DND-41 (cell line): ENCODE results near the gene QSOX2.

Source experiments
- ATAC-seq: fragments of 200-7000 bp; cut with Tn5 transposase; 3 replicates; pipeline ENCODE4 v1.9.1; 2021; ENCODE audit warnings: low read depth; ENCODE audit not compliant: insufficient read depth
- DNase-seq: peaks from one replicate; pipeline ENCODE4 v3.0.0-alpha.2; 2020
- H2AFZ ChIP-seq: 2 replicates; pipeline ENCODE4 v1.6.0; 2012; ENCODE audit warnings: low read depth, low read length
- H3K27ac ChIP-seq: 2 replicates; pipeline ENCODE4 v1.5.1; 2012; ENCODE audit warnings: low read length, inconsistent platforms
- H3K27me3 ChIP-seq: fragments of 200-600 bp; sonication (generic); 2 replicates; pipeline ENCODE4 v1.6.0; 2012; ENCODE audit warnings: low read length, mild to moderate bottlenecking, inconsistent platforms; ENCODE audit not compliant: insufficient read depth, poor library complexity
- H3K36me3 ChIP-seq: 2 replicates; pipeline ENCODE4 v1.5.1; 2012; ENCODE audit warnings: low read length, inconsistent platforms; ENCODE audit not compliant: insufficient read depth
- H3K4me1 ChIP-seq: 2 replicates; pipeline ENCODE4 v1.5.1; 2012; ENCODE audit warnings: mild to moderate bottlenecking, low read length; ENCODE audit not compliant: insufficient read depth
- H3K4me2 ChIP-seq: 2 replicates; pipeline ENCODE4 v1.6.0; 2012; ENCODE audit warnings: mild to moderate bottlenecking, moderate library complexity, low read length, inconsistent platforms; ENCODE audit not compliant: insufficient read depth
- H3K4me3 ChIP-seq, 2 experiments: fragments of 200-600 bp in 1 of 2; shearing (Covaris generic) in 1 of 2; 2 replicates each; pipeline ENCODE4 v1.5.1; 2012 to 2016; ENCODE audit warnings: inconsistent platforms in 2 of 2, low read length in 2 of 2, mild to moderate bottlenecking in 2 of 2, low read depth in 1 of 2, moderate library complexity in 1 of 2
- H3K79me2 ChIP-seq: 2 replicates; pipeline ENCODE4 v1.6.0; 2012; ENCODE audit warnings: low read length, inconsistent platforms; ENCODE audit not compliant: insufficient read depth
- H3K9ac ChIP-seq: 2 replicates; pipeline ENCODE4 v1.6.0; 2012; ENCODE audit warnings: low read depth, mild to moderate bottlenecking, inconsistent platforms, low read length, moderate library complexity
- H3K9me3 ChIP-seq: 2 replicates; pipeline ENCODE4 v1.5.1; 2012; ENCODE audit warnings: low read length, moderate library complexity, mild to moderate bottlenecking, inconsistent platforms; ENCODE audit not compliant: insufficient read depth, severe bottlenecking
- H4K20me1 ChIP-seq: 2 replicates; pipeline ENCODE4 v1.6.0; 2012; ENCODE audit warnings: low read length; ENCODE audit not compliant: insufficient read depth
- EZH2 ChIP-seq: IDR thresholded peaks from 3 replicates; pipeline ENCODE4 v1.6.1; 2012; ENCODE audit warnings: borderline replicate concordance, low read depth, mild to moderate bottlenecking, moderate library complexity, low read length, inconsistent platforms; ENCODE audit not compliant: severe bottlenecking
- TF ChIP-seq, protein P1 (sequence below): IDR thresholded peaks from 2 replicates; pipeline ENCODE4 v1.5.1; 2012; ENCODE audit warnings: borderline replicate concordance, low read length, moderate library complexity, mild to moderate bottlenecking; ENCODE audit not compliant: poor library complexity, severe bottlenecking; ENCODE audit errors: extremely low read depth

The QSOX2 gene

DNA sequence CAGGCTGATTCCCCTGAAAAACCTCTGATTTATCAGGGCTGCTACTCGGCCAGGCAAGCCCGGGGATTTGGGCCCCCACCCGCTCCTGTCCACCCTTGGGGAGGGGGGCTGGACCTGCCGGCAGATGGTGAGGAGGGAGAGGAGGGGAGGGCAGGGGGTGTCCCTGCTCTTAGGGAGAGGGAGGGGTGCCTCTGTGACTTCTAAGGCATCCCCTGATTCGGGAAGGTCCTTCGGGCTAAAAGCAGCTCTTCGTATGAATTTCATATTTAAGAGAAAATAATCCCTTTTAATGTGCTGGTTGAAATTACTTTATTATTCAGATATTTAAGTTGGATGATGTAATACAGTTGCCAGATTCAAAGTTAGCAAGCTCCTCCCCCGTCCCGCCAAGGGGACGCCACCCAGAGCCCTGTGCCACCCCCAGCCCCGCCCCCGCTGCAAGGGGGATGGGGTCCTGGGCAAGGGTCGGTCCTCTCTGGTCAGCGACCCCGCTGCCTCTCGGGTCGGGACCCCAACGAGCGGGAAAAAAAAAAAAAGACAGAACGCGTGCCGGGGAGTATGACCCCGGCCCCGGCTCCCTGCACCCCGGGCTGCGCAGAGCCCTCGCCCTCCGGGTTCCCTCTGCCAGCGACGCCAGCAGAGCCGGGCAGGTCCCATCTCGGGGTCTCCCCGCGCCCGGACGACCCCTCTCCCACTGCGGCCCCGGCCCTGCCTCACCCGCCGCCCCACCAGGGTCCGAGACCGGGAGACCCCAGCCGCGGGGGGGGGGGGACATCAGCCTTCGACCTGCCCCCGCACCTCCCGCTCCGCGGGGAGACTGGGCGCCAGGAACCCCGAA is 53.1 kb downstream of the QSOX2 start:
- no peaks in the 10 kb centered on the region for H3K9me3 ChIP-seq
- H3K79me2 ChIP-seq, result no peaks in the 10 kb centered on the region
- DNase-seq (no peak), ATAC-seq (no peak)
- no peak overlapping the region for H3K4me3 ChIP-seq
- no peaks in the 10 kb centered on the region for H3K36me3 ChIP-seq
- peaks cover 13% of the 10 kb centered on the region for H3K27me3 ChIP-seq
- no peak overlapping the region for H2AFZ ChIP-seq
- no peak overlapping the region for H3K27ac ChIP-seq
- TF ChIP-seq, protein P1, sequence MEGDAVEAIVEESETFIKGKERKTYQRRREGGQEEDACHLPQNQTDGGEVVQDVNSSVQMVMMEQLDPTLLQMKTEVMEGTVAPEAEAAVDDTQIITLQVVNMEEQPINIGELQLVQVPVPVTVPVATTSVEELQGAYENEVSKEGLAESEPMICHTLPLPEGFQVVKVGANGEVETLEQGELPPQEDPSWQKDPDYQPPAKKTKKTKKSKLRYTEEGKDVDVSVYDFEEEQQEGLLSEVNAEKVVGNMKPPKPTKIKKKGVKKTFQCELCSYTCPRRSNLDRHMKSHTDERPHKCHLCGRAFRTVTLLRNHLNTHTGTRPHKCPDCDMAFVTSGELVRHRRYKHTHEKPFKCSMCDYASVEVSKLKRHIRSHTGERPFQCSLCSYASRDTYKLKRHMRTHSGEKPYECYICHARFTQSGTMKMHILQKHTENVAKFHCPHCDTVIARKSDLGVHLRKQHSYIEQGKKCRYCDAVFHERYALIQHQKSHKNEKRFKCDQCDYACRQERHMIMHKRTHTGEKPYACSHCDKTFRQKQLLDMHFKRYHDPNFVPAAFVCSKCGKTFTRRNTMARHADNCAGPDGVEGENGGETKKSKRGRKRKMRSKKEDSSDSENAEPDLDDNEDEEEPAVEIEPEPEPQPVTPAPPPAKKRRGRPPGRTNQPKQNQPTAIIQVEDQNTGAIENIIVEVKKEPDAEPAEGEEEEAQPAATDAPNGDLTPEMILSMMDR, result no peak
- no peak for TF ChIP-seq EZH2
- H3K4me1 ChIP-seq, result no peaks in the 10 kb centered on the region
- H3K9ac ChIP-seq, result no peak overlapping the region
- H4K20me1 ChIP-seq, result no peaks in the 10 kb centered on the region; the same call in 1 of the 2 replicates
- no peak overlapping the region for H3K4me2 ChIP-seq

DNA sequence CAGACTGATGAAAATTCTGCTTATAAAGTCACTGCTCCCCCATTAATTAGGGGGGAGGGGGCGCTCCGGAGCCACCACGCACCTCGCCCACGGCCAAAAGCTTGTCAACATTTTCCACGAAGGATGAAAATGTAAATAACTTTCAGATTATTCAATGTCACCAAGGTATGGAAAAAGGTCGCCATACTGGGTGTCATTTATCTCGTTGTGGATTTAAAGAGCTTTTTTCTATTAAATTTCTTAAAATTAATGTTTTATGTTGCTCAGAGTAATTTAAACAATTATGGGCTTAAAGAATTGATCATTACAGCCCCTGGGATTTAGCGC is 53.7 kb downstream of the QSOX2 start:
- Histone ChIP-seq H3K27me3 (peaks cover 10% of the 10 kb centered on the region), H2AFZ (no peak overlapping the region), H4K20me1 (no peaks in the 10 kb centered on the region; the same call in 1 of the 2 replicates), H3K4me3 (no peak overlapping the region), H3K79me2 (no peaks in the 10 kb centered on the region), H3K4me2 (no peak overlapping the region), H3K9me3 (no peaks in the 10 kb centered on the region), H3K36me3 (no peaks in the 10 kb centered on the region), H3K27ac (no peak overlapping the region), H3K9ac (no peak overlapping the region), H3K4me1 (no peaks in the 10 kb centered on the region)
- TF ChIP-seq EZH2, result no peak
- TF ChIP-seq, protein P1, result no peak
- ATAC-seq (no peak), DNase-seq (no peak)

GRCh38 chr9:136191099-136191959 is 54.3 kb downstream of the QSOX2 start:
- peaks cover 5% of the 10 kb centered on the region for H3K27me3 ChIP-seq
- DNase-seq (no peak), ATAC-seq (no peak)
- no peak overlapping the region for H3K4me2 ChIP-seq
- no peak overlapping the region for H3K4me3 ChIP-seq
- no peak overlapping the region for H3K27ac ChIP-seq
- TF ChIP-seq, protein P1, result no peak
- TF ChIP-seq EZH2, result no peak
- H2AFZ ChIP-seq, result no peak overlapping the region
- H3K36me3 ChIP-seq, result no peaks in the 10 kb centered on the region
- H3K9me3 ChIP-seq, result no peaks in the 10 kb centered on the region
- no peak overlapping the region for H3K9ac ChIP-seq
- H4K20me1 ChIP-seq, result no peaks in the 10 kb centered on the region; the same call in 1 of the 2 replicates
- no peaks in the 10 kb centered on the region for H3K79me2 ChIP-seq
- H3K4me1 ChIP-seq, result no peaks in the 10 kb centered on the region
